Activated naive CD8-positive, alpha-beta T cell treated with anti-CD3 and anti-CD28 coated beads, Interleukin-2, amount 50 U/mL, for 24 hours (primary cell): ENCODE results near the gene ST3GAL2.
A peak's percentile ranks its signal among the peaks of the same experiment; 100 is the strongest.
"Not testable (repeated sequence)": the region's sequence is repeated elsewhere in the genome, so short reads cannot be mapped to it uniquely, and the experiment has no call there.

Experiments
- ATAC-seq: fragments of 150-1000 bp; cut with Tn5 transposase; one replicate; pipeline ENCODE4 v1.10.0; 2021
- DNase-seq: peaks from one replicate; pipeline ENCODE4 v3.0.0; 2021
- H3K27ac Mint-ChIP-seq: one replicate; pipeline ENCODE4 v1.8.0; 2021; ENCODE audit warnings: mild to moderate bottlenecking, mixed read lengths
- H3K27me3 Mint-ChIP-seq: one replicate; pipeline ENCODE4 v1.8.0; 2021; ENCODE audit warnings: mixed read lengths
- H3K36me3 Mint-ChIP-seq: one replicate; pipeline ENCODE4 v1.8.0; 2021; ENCODE audit warnings: low read depth, mixed read lengths
- H3K4me1 Mint-ChIP-seq: one replicate; pipeline ENCODE4 v1.8.0; 2021; ENCODE audit warnings: mixed read lengths
- H3K4me3 Mint-ChIP-seq: one replicate; pipeline ENCODE4 v1.8.0; 2021; ENCODE audit warnings: mild to moderate bottlenecking, moderate library complexity, mixed read lengths
- H3K9me3 Mint-ChIP-seq: one replicate; pipeline ENCODE4 v1.8.0; 2021; ENCODE audit warnings: mixed read lengths

Gene ST3GAL2

DNA sequence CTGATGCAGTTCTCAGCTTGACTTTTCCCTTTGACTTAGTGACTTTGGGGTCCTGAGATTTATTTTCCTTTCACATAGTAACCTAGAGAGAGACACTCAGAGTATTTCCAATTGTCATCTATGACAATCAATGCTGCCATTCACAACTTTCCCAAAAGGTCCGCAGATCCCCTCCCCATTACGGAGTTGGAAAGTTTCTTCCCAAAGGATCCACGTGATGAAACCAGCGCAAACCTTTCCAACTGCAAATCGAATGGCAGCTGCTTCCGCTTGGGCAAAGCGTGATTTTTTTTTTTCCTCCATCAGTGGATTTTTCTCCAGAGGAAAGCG lies 15.0 kb upstream of the ST3GAL2 start:
- peaks cover 17% of the 10 kb centered on the region for H3K4me1 Mint-ChIP-seq
- no peaks in the 10 kb centered on the region for H3K27me3 Mint-ChIP-seq
- H3K27ac Mint-ChIP-seq, result peak overlapping the region; percentile 89
- no peaks in the 10 kb centered on the region for H3K9me3 Mint-ChIP-seq
- ATAC-seq (no peak), DNase-seq (no peak)
- peak overlapping the region; percentile 88 for H3K4me3 Mint-ChIP-seq
- no peaks in the 10 kb centered on the region for H3K36me3 Mint-ChIP-seq

DNA sequence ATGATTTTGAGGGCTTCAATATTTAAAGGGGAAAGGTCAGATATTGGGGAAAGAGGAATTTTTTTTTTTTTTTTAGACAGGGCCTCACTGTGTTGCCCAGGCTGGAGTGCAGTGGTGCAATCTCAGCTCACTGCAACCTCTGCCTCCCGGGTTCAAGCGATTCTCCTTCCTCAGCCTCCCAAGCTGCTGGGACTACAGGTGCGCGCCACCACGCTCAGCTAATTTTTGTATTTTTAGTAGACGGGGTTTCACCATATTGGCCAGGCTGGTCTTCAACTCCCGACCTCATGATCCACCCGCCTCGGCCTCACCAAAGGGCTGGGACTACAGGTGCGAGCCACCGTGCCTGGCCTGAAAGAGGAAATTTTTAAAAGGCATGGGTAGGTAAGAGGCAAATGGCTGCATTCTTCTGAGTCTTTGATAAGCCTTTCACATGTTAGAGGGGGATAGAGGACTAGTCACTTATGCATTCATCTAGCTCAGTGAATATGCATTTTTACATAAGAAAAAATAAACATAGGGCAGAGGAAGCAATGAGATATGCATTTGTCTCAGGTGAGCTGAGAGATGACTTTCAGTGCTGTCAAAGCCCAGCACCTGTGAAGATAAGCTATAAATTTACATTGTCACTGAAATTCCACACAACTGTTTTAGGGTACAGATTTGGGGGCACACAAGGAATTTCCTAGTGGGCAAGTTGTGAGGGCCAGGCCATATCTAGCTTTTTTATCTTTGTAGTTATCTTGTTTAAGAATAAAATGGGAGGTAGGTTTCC lies 14.4 kb upstream of the ST3GAL2 start:
- H3K36me3 Mint-ChIP-seq, result no peaks in the 10 kb centered on the region
- H3K4me1 Mint-ChIP-seq, result peaks cover 17% of the 10 kb centered on the region
- no peak for DNase-seq

DNA sequence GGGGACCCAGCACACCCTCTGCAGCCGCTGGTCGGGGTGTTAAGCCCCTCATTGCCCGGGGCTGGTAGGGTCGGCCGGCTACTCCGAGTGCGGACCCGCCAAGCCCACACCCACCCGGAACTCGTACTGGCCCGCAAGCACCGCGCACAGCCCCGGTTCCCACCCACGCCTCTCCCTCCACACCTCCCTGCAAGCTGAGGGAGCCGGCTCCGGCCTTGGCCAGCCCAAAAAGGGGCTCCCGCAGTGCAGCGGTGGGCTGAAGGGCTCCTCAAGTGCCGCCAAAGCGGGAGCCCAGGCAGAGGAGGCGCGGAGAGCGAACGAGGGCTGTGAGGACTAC lies 12.1 kb upstream of the ST3GAL2 start:
- DNase-seq, H3K27ac Mint-ChIP-seq, H3K4me3 Mint-ChIP-seq, H3K27me3 Mint-ChIP-seq, H3K9me3 Mint-ChIP-seq, H3K36me3 Mint-ChIP-seq, ATAC-seq: not testable (repeated sequence)
- H3K4me1 Mint-ChIP-seq, result peaks cover 13% of the 10 kb centered on the region

More for the DNA sequence above, 14.4 kb upstream of the ST3GAL2 start:
- peak overlapping the region; percentile 89 for H3K27ac Mint-ChIP-seq
- no peaks in the 10 kb centered on the region for H3K27me3 Mint-ChIP-seq
- ATAC-seq, result no peak
- H3K4me3 Mint-ChIP-seq, result peak overlapping the region; percentile 88
- no peaks in the 10 kb centered on the region for H3K9me3 Mint-ChIP-seq

DNA sequence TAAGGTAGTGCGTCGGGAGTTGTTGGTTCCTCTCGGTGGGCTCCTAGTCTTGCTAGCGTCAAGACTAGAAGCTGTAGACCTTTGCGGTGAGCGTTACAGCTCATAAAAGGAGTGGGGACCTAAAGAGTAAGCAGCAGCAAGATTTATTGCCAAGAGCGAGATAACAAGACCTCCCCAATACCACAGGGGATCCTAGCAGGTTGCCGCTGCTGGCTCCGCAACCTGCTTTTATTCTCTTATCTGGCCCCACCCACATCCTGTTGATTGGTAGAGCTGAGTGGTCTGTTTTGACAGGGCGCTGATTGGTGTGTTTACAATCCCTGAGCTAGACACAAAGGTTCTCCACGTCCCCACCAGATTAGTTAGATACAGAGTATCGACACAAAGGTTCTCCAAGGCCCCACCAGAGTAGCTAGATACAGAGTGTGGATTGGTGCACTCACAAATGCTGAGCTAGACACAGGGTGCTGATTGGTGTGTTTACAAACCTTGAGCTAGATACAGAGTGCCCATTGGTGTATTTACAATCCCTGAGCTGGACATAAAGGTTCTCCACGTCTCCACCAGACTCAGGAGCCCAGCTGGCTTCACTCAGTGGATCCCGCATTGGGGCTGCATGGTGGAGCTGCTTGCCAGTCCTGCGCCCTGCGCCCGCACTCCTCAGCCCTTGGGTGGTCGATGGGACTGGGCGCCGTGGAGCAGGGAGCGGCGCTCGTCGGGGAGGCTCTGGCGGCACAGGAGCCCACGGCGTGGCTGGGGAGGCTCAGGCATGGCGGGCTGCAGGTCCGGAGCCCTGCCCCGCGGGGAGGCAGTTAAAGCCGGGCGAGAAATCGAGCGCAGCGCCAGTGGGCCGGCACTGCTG lies 11.5 kb upstream of the ST3GAL2 start:
- H3K27ac Mint-ChIP-seq, DNase-seq, H3K36me3 Mint-ChIP-seq, H3K9me3 Mint-ChIP-seq, ATAC-seq, H3K27me3 Mint-ChIP-seq, H3K4me3 Mint-ChIP-seq: not testable (repeated sequence)
- H3K4me1 Mint-ChIP-seq, result peaks cover 13% of the 10 kb centered on the region

DNA sequence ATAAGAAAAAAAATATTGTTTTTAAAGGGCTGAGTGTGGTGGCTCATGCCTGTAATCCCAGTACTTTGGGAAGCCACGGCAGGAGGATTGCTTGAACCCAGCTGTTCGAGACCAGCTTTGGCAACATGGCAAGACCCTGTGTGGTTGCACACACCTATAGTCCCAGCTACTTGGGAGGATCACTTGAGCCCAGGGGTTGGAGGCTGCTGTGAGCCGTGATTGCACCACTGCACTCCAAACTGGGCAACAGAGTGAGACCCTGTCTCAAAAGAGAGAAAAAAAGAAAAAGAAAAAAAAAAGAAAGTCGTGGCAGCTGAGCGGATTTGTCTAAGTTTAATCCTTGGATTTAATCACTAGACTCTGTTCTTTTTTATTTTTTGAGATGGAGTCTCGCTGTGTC lies 9.2 kb upstream of the ST3GAL2 start:
- no peaks in the 10 kb centered on the region for H3K27me3 Mint-ChIP-seq
- DNase-seq, result no peak
- no peak overlapping the region for H3K4me3 Mint-ChIP-seq
- no peaks in the 10 kb centered on the region for H3K9me3 Mint-ChIP-seq
- H3K27ac Mint-ChIP-seq, result no peak overlapping the region
- H3K36me3 Mint-ChIP-seq, result no peaks in the 10 kb centered on the region
- H3K4me1 Mint-ChIP-seq, result peaks cover 2% of the 10 kb centered on the region
- no peak for ATAC-seq

DNA sequence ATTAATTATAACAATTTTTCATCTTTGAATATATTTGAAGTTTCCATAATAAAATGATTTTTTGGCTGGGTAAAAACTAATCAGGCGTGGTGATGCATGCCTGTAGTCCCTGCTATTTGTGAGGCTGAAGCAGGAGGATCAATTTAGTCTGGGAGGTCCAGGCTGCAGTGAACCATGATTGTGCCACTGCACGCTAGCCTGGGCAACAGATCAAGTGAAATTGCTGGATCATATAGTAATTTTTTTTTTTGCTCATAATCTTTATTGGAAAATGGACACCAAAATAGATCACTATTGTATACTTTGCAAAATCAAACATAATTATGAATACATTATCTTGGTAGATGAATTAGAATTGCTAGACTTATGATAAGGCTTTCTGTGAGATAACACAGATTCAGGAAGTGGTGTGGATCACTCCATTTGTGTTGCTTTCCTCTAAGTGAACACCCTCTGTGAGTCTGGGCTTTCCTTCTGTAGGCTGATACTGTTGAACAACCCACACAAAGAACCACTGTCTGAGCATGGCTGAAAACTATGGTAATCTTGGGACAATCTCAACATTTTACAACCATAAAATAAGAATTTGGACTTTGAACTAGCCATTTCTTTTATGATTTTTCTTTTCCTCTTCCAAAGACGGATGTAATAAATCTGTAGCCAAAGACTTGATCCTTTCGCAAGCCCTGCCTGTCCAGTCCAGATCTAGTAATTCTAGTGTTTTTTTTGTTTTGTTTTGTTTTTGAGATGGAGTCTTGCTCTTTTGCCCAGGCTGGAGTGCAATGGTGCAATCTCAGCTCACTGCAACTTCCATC lies 5.6 kb upstream of the ST3GAL2 start:
- ATAC-seq, result no peak
- H3K27ac Mint-ChIP-seq, result no peak overlapping the region
- no peaks in the 10 kb centered on the region for H3K9me3 Mint-ChIP-seq
- no peaks in the 10 kb centered on the region for H3K27me3 Mint-ChIP-seq
- no peak for DNase-seq
- H3K4me1 Mint-ChIP-seq, result peaks cover 3% of the 10 kb centered on the region
- no peak overlapping the region for H3K4me3 Mint-ChIP-seq
- H3K36me3 Mint-ChIP-seq, result no peaks in the 10 kb centered on the region

DNA sequence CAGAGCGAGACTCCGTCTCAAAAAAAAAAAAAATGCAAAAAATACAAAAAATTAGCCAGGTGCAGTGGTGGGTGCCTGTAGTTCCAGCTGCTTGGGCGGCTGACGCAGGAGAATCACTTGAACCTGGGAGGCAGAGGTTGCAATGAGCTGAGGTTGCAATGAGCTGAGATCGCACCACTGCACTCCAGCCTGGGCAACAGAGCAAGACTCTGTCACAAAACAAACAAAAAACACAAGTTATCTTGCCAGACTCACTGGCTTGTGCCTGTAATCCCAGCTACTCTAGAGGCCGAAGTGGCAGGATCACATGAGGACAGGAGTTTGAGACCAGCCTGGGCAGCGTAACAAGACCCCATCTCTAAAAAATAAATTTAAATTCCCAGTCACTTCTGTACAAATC lies 3.4 kb upstream of the ST3GAL2 start:
- no peak for ATAC-seq
- Mint-ChIP-seq H3K27ac (no peak overlapping the region), H3K4me1 (peaks cover 15% of the 10 kb centered on the region)

DNA sequence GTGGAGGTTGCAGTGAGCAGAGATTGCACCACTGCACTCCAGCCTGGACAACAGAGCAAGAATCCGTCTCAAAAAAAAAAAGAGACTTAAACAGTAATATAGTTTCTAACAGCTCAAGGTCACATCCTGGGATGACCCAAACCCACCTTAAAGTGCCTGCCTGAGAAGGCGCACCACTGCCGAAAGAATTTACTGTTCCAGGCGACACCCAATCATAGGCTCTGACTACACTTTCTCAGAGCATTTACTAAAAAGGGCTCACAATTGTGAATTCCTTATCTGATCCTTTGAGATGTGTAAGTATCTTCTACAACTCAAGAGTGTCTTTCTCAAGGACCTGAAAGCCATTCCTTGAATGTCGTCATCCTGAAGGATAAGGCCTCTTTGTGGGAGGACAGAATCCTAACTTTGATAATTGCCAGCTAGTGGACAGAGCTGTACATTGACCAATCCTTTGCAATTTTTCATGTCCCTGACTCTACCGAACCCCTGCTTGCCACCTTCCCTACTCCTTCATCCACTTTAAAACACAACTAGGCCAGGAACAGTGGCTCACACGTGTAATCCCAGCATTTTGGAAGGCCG lies 2.6 kb upstream of the ST3GAL2 start:
- Mint-ChIP-seq H3K27ac (no peak overlapping the region), H3K9me3 (no peaks in the 10 kb centered on the region), H3K36me3 (no peaks in the 10 kb centered on the region), H3K27me3 (no peaks in the 10 kb centered on the region), H3K4me1 (peaks cover 23% of the 10 kb centered on the region), H3K4me3 (no peak overlapping the region)
- DNase-seq (no peak), ATAC-seq (no peak)

More for the DNA sequence above, 3.4 kb upstream of the ST3GAL2 start:
- H3K4me3 Mint-ChIP-seq, result no peak overlapping the region
- DNase-seq, result no peak
- H3K9me3 Mint-ChIP-seq, result no peaks in the 10 kb centered on the region
- no peaks in the 10 kb centered on the region for H3K27me3 Mint-ChIP-seq
- no peaks in the 10 kb centered on the region for H3K36me3 Mint-ChIP-seq

DNA sequence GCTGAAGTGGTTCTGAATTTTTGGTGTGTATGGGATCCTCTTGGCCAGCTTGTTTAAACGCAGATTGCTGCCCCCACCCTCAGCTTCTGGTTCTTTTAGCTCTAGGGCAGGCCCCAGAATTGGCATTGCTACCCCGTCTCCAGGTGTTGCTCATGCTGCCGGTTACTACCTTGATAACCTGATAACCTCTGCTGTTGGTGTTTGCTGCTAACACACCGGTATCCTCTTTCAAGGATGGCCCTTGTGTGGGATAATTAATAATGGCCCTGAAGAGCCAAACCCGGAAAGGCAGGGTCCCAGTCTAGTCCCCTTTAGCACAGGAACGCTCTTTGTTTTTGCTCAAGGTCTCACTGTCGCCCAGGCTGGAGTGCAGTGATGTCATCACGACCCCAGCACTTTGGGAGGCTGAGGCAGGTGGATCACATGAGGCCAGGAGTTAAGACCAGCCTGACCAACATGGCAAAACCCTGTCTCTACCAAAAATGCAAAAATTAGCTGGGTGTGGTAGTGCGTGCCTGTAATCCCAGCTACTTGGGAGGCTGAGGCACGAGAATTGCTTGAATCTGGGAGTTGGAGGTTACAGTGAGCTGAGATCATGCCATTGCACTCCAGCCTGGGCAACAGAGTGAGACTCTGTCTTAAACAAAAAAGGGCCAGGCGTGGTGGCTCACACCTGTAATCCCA lies 1.3 kb upstream of the ST3GAL2 start:
- ATAC-seq (no peak), DNase-seq (no peak)
- no peaks in the 10 kb centered on the region for H3K9me3 Mint-ChIP-seq
- peak overlapping the region; percentile 95 for H3K4me3 Mint-ChIP-seq
- peaks cover 26% of the 10 kb centered on the region for H3K4me1 Mint-ChIP-seq
- H3K27me3 Mint-ChIP-seq, result no peaks in the 10 kb centered on the region
- H3K27ac Mint-ChIP-seq, result no peak overlapping the region
- H3K36me3 Mint-ChIP-seq, result no peaks in the 10 kb centered on the region

DNA sequence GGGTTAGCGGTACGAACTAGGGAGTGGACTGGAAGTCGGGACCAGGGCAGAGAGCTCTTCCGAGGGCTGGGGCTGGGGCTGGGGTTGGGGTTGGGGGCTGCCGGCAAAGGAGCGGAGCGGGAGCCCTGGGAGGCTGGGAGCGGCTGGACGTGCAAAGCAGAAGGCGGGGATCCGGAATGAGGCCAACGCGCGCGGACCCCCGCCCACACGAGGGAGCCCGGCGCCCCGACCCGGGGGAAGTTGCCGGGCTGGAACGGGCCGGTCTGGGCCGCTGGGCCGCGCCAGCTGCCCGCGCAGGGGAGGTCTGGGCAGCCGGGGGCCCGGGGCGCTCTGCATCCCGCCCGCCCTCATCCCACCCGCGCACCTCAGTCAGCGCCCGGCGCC lies 323 bp downstream of the ST3GAL2 start:
- DNase-seq (no peak), ATAC-seq (no peak)
- Mint-ChIP-seq H3K4me3 (peak overlapping the region; percentile 95), H3K9me3 (no peaks in the 10 kb centered on the region), H3K27me3 (no peaks in the 10 kb centered on the region), H3K4me1 (peaks cover 36% of the 10 kb centered on the region), H3K27ac (peak overlapping the region; percentile 89), H3K36me3 (peaks cover 3% of the 10 kb centered on the region)

DNA sequence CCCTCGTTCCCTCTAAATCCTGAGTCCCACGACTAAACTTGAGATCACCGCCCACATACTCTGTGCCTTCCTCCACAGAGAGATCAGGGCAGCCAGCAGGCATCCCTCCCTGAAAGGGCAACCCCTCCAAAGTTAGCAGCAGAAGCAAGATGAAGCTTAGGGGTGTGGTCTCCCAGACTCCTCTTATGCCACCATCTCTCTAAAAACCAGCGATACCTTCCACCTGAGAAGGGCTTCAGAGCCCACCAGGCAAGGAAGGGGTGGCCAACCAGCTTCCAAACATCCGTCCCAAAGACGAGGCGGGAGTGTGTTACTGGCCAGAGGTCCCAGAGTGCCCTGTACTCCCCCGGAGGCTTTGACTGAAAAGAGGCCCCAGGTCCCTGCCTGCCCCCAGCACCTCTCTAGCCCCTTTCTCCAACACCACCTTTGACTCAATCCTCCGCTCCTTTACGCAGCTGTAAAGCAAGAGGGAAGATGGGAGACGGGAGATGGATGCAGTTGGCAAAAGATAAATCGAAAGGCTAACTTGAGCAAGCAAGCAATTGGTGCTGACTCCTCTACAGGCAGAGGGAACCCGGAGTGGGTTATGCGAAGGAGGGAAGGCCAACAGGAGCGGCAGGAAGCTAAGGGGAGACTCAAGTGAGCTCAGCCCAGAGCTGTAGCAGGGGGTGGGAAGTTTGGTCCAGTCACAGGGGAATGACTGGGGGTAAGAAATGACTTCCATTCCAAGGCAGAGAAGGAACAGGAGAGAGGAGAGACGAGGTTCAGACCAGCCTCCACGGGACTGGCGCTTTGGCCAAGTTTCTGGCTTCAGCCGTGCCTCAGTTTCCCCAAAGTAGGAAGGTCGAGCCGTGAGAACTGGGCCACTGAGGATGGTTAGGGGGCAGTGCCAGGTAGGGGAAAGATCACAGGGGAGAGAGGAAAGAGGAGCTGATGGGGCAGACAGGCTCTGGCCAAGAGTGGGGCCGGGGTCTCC lies 1.0 kb downstream of the ST3GAL2 start:
- H3K9me3 Mint-ChIP-seq, result no peaks in the 10 kb centered on the region
- DNase-seq, result no peak

DNA sequence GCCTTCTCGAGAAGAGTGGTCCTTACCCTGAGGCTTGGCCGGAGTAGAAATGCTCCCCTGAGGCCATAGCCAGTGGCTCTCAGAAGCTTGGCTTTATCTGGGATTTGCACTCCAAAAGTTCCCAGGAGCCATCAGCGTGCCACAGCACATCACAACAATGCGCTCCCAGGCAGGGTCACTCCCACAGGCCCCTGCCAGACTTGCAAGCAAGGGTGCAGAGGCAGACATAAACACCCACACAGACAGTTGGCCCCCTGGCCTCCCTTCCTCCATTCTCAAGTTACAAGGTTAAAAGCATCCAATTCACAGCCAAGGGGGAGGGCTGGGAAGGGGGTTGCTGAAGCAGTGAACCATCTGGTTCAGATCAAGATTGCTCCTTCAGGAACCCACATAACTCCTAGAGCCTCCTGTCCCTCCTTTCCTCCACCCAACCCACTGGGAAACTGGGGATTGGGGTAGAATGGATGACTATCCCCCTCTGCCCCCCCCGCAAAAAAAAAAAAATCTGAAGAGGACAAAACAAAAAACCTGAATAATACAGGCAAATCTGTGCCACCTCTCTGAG lies 1.8 kb downstream of the ST3GAL2 start:
- no peaks in the 10 kb centered on the region for H3K27me3 Mint-ChIP-seq
- ATAC-seq (no peak), DNase-seq (no peak)
- peak overlapping the region; percentile 95 for H3K4me3 Mint-ChIP-seq
- peaks cover 49% of the 10 kb centered on the region for H3K4me1 Mint-ChIP-seq
- H3K27ac Mint-ChIP-seq, result peak overlapping the region; percentile 16
- H3K36me3 Mint-ChIP-seq, result peaks cover 3% of the 10 kb centered on the region
- H3K9me3 Mint-ChIP-seq, result no peaks in the 10 kb centered on the region

More for the DNA sequence above, 1.0 kb downstream of the ST3GAL2 start:
- Mint-ChIP-seq H3K27me3 (no peaks in the 10 kb centered on the region), H3K4me1 (peaks cover 41% of the 10 kb centered on the region), H3K27ac (peak overlapping the region; percentile 89), H3K36me3 (peaks cover 3% of the 10 kb centered on the region), H3K4me3 (peak overlapping the region; percentile 95)
- ATAC-seq, result peak; percentile 13
